Thoracic aorta endothelial cell (primary cell): ENCODE data around the gene OR5L2. TPM values are rescaled to one million over a fixed set of nuclear protein-coding genes. Genes with fewer than 3 reads are reported as not detected.

Experiments
- small RNA-seq: library from RNA; depleted of rRNA; stranded (forward); fragments of <200 nt; gene quantifications from one replicate; pipeline ENCODE3, GENCODE V24; 2012
- total RNA-seq: library from RNA; depleted of rRNA; stranded (reverse); fragments of >200 nt; gene quantifications from 2 replicates; pipeline ENCODE4 v1.2.3, GENCODE V29; 2012

OR5L2 gene
- not detected in 2 replicates for total RNA-seq

DNA sequence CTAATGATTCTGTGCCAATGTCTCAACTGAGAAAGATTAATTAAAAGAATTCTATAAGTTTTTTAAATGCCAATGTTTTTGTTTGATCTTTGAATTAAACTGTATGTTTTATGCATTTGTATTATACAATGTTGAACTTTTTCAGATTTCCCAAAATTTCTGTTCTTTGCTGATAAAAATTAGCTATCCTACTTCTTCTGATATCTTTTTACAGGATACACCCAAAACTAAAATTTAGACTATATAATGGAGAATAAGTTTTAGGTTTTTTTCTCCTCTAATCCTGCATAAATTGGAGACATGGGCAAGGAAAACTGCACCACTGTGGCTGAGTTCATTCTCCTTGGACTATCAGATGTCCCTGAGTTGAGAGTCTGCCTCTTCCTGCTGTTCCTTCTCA lies at the start of gene OR5L2:
Gene OR5L2, plus strand, starts transcription at position 301 of the 400 bp plus-strand sequence. Its CDS starts 0 bp downstream, at position 301.

DNA sequence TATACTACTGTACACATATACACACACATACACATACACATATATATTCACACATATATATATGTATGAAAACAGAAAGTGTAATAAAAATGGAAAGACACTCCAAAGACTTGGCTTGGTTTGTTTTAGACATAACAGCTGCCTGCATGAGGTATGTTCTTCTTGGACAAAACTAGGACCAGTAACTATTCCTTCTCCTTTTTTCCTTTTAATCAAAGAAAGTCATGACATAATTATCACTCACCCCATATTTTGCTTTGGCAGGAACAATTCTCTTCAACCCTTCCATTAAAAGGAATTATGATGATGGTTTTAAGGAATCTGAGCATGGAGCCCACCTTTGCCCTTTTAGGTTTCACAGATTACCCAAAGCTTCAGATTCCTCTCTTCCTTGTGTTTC lies 31.8 kb upstream of the OR5L2 start, which contains the start of gene OR5D14:
Gene OR5D14, plus strand, starts transcription at position 301 of the 400 bp plus-strand sequence. Its CDS starts 0 bp downstream, at position 301.

DNA sequence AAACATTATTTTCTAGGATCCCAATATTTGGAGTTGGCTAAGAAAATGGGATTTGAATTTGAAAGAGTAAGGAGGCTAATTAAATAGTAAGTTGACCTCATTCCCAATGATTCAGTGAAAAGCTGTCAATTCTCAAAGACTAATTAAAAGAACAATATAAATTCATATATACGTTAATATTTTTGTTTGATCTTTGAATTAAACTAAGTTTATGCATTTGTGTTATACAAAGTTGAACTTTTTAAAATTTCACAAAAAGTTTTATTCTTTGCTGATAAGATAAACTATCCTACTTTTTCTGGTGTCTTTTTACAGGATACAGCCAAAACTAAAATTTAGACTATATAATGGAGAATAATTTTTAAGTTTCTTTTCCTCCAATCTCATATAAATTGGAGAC lies 16.0 kb upstream of the OR5L2 start, which contains the start of gene OR5L1:
Gene OR5L1, plus strand, starts transcription at position 301 of the 400 bp plus-strand sequence. CDS start 100 bp downstream, outside the sequence.

DNA sequence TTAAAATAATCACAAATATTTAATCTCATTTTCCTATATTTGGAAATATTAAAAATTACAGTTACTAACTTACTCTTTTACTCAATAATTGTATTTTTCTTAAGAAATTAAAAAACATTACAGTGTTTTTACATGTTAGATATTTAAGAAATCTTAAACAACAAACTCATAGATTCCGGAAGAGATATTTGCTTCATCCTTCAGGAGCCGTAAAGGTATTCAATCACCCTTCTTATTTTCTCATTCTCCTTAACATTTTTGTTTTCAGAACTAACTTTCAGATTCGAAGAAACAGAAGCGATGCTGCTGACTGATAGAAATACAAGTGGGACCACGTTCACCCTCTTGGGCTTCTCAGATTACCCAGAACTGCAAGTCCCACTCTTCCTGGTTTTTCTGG lies 7.7 kb upstream of the OR5L2 start, which contains the start of gene OR5D18:
Gene OR5D18, plus strand, starts transcription at position 301 of the 400 bp plus-strand sequence. Its CDS starts 0 bp downstream, at position 301.

GRCh38 chr11:55838452-55838851 lies 11.4 kb downstream of the OR5L2 start, which contains the start of gene OR5D16:
Gene OR5D16, plus strand, starts transcription at chr11:55838752. Its CDS starts 0 bp downstream, at chr11:55838752.

Small RNAs within 50 kb of the gene (small RNA-seq; reads per million reads assigned to genes)
- gene AC036111.3 = not detected

Other genes with a start within 250 kb of the OR5L2 start
- not detected in 2 replicates for gene OR4C11, start 219.6 kb upstream of the OR5L2 start, total RNA-seq
- gene OR4P4, start 192.1 kb upstream of the OR5L2 start, total RNA-seq = not detected in 2 replicates
- gene OR4S2, start 178.9 kb upstream of the OR5L2 start, total RNA-seq = not detected in 2 replicates
- gene OR4C6, start 165.0 kb upstream of the OR5L2 start, total RNA-seq = not detected in 2 replicates
- not detected in 2 replicates for gene OR5D13, start 53.8 kb upstream of the OR5L2 start, total RNA-seq
- gene OR5D14, start 31.7 kb upstream of the OR5L2 start, total RNA-seq = not detected in 2 replicates
- not detected in 2 replicates for gene OR5L1, start 15.9 kb upstream of the OR5L2 start, total RNA-seq
- gene OR5D18, start 7.6 kb upstream of the OR5L2 start, total RNA-seq = not detected in 2 replicates
- gene OR5D16, start 11.5 kb downstream of the OR5L2 start, total RNA-seq = not detected in 2 replicates
- gene TRIM51, start 56.1 kb downstream of the OR5L2 start, total RNA-seq = not detected in 2 replicates
- not detected in 2 replicates for gene OR5W2, start 87.4 kb downstream of the OR5L2 start, total RNA-seq
- not detected in 2 replicates for gene OR5I1, start 109.2 kb downstream of the OR5L2 start, total RNA-seq
- gene OR10AG1, start 142.7 kb downstream of the OR5L2 start, total RNA-seq = not detected in 2 replicates
- not detected in 2 replicates for gene OR5F1, start 167.4 kb downstream of the OR5L2 start, total RNA-seq
- gene OR5AS1, start 200.4 kb downstream of the OR5L2 start, total RNA-seq = not detected in 2 replicates